A673 (cell line): Measurements from ENCODE around the gene PPP2R3B. TPM values are rescaled to one million over a fixed set of nuclear protein-coding genes. Genes with fewer than 3 reads are reported as not detected.

Source experiments
- BruUV-seq: library from RNA; stranded (reverse); fragments of 400-500 nt; replicated peaks from 2 replicates; lab custom pipeline; 2021; lab: Mats Ljungman, UMichigan
- CTCF ChIA-PET: fragments of 300-600 bp; sonication (Branson Sonifier 250); formaldehyde crosslinking; loops from one replicate; lab custom pipeline; 2022; ENCODE audit warnings: antibody characterized with exemption; lab: Charles Lee
- POLR2A ChIA-PET: fragments of 300-600 bp; sonication (Branson Sonifier 250); formaldehyde crosslinking; loops from one replicate; lab custom pipeline; 2022; ENCODE audit warnings: antibody characterized with exemption; ENCODE audit not compliant: low non-redundant PET; lab: Charles Lee
- DNase-seq: peaks from one replicate; pipeline ENCODE4 v3.0.0-alpha.2; 2015; ENCODE audit warnings: low spot score
- H3K27ac ChIP-seq: fragments of 200-600 bp; sonication (generic); 2 replicates; pipeline ENCODE4 v1.5.1; 2016; ENCODE audit warnings: mixed run types, low read depth, mild to moderate bottlenecking, mixed read lengths, antibody characterized with exemption, low read length; ENCODE audit not compliant: poor library complexity, severe bottlenecking
- H3K27me3 ChIP-seq: fragments of 200-600 bp; sonication (generic); replicated peaks from 2 replicates; pipeline ENCODE4 v1.6.1; 2017; ENCODE audit warnings: mixed run types, low read depth, mild to moderate bottlenecking, mixed read lengths, antibody characterized with exemption, low read length; ENCODE audit not compliant: insufficient read depth, poor library complexity
- H3K36me3 ChIP-seq: fragments of 200-600 bp; sonication (generic); 2 replicates; pipeline ENCODE4 v1.6.1; 2016; ENCODE audit warnings: mixed run types, mild to moderate bottlenecking, mixed read lengths, antibody characterized with exemption, low read length; ENCODE audit not compliant: insufficient read depth, poor library complexity, severe bottlenecking
- H3K4me1 ChIP-seq: fragments of 200-600 bp; sonication (generic); 2 replicates; pipeline ENCODE4 v1.6.1; 2017; ENCODE audit warnings: mixed run types, mild to moderate bottlenecking, mixed read lengths, antibody characterized with exemption, low read length; ENCODE audit not compliant: insufficient read depth, poor library complexity, severe bottlenecking
- H3K4me3 ChIP-seq: fragments of 200-600 bp; sonication (generic); 2 replicates; pipeline ENCODE4 v1.5.1; 2016; ENCODE audit warnings: low read depth, mixed run types, mild to moderate bottlenecking, mixed read lengths, low read length; ENCODE audit not compliant: poor library complexity, severe bottlenecking
- H3K9me3 ChIP-seq: fragments of 200-600 bp; sonication (generic); 2 replicates; pipeline ENCODE4 v1.6.1; 2016; ENCODE audit warnings: mixed run types, low read depth, mild to moderate bottlenecking, mixed read lengths, antibody characterized with exemption, low read length; ENCODE audit not compliant: poor library complexity, severe bottlenecking
- CTCF ChIP-seq: fragments of 300-800, 200-600 bp; sonication (generic); conservative IDR thresholded peaks from 2 replicates; pipeline ENCODE4 v1.5.1; 2017; ENCODE audit warnings: low read depth, mild to moderate bottlenecking, antibody characterized with exemption, low read length, moderate library complexity, mixed read lengths
- EZH2 ChIP-seq: fragments of 200-600 bp; sonication (generic); IDR thresholded peaks from 2 replicates; pipeline ENCODE4 v1.6.1; 2017; ENCODE audit warnings: borderline replicate concordance, low read depth, mild to moderate bottlenecking, mixed read lengths, antibody characterized with exemption, low read length; ENCODE audit not compliant: poor library complexity, severe bottlenecking
- intact Hi-C: fragments of 100-400 bp; cut with micrococcal nuclease; formaldehyde crosslinking; loops from one replicate; pipeline ENCODE4 v1.10.0; 2022; ENCODE audit not compliant: unreplicated experiment
- total RNA-seq: library from RNA; stranded (reverse); gene quantifications from 2 replicates; pipeline ENCODE4 v1.2.3, GENCODE V29; 2021

PPP2R3B gene
- total RNA-seq, 1 experiment from 2014 or later = 43.6 TPM

GRCh38 chrX:429266-429825, 42.6 kb upstream of the PPP2R3B start:
- POLR2A ChIA-PET = no interaction called here
- intact Hi-C loops = loop anchor here (10.0 kb wide), 1 partner anchor 725 kb away; no protein-coding TSS in a partner anchor
- no peaks in the 10 kb centered on the region for H3K36me3 ChIP-seq
- no peaks in the 10 kb centered on the region for H3K9me3 ChIP-seq
- TF ChIP-seq CTCF = no peak
- TF ChIP-seq EZH2 = no peak
- peaks cover 11% of the 10 kb centered on the region for H3K27me3 ChIP-seq
- H3K4me1 ChIP-seq = no peaks in the 10 kb centered on the region
- no TSS peak for BruUV-seq
- no peak for DNase-seq
- H3K4me3 ChIP-seq = no peak overlapping the region
- CTCF ChIA-PET = no interaction called here
- H3K27ac ChIP-seq = no peak overlapping the region

GRCh38 chrX:427812-428725, 41.4 kb upstream of the PPP2R3B start:
- H3K9me3 ChIP-seq = no peaks in the 10 kb centered on the region
- intact Hi-C loops = loop anchor here (10.0 kb wide), 1 partner anchor 727 kb away; no protein-coding TSS in a partner anchor
- POLR2A ChIA-PET = no interaction called here
- BruUV-seq = no TSS peak
- TF ChIP-seq CTCF = peak; percentile 43
- TF ChIP-seq EZH2 = no peak
- peak; percentile 59 for DNase-seq
- H3K27me3 ChIP-seq = peaks cover 11% of the 10 kb centered on the region
- H3K27ac ChIP-seq = no peak overlapping the region
- no peaks in the 10 kb centered on the region for H3K36me3 ChIP-seq
- CTCF ChIA-PET = no interaction called here
- peak overlapping the region; percentile 28 for H3K4me3 ChIP-seq
- H3K4me1 ChIP-seq = no peaks in the 10 kb centered on the region

- Histone ChIP-seq H3K36me3 (no peaks in the 10 kb centered on the region), H3K4me3 (no peak overlapping the region), H3K9me3 (no peaks in the 10 kb centered on the region), H3K27ac (no peak overlapping the region), H3K27me3 (peaks cover 14% of the 10 kb centered on the region), H3K4me1 (no peaks in the 10 kb centered on the region)
- TF ChIP-seq CTCF (no peak), EZH2 (no peak)
- no peak for DNase-seq
- POLR2A ChIA-PET = no interaction called here
- intact Hi-C loops = loop anchor here (10.0 kb wide), 1 partner anchor 728 kb away; no protein-coding TSS in a partner anchor
- BruUV-seq = no TSS peak
- CTCF ChIA-PET = no interaction called here
Measured at GRCh38 chrX:426881-427280, 40.2 kb upstream of the PPP2R3B start.
